HCT116 (cell line): ENCODE data around the gene RAB31. TPM values are rescaled to one million over a fixed set of nuclear protein-coding genes. Genes with fewer than 3 reads are reported as not detected.

Experiments
- ATAC-seq: fragments of 200-7000 bp; cut with Tn5 transposase; 2 replicates; pipeline ENCODE4 v1.9.1; 2020; ENCODE audit warnings: mild to moderate bottlenecking, moderate library complexity
- BruUV-seq: library from RNA; stranded (reverse); fragments of 400-500 nt; replicated peaks from 2 replicates; lab custom pipeline; 2021; lab: Mats Ljungman, UMichigan
- CTCF ChIA-PET: fragments of 300-600 bp; sonication (Branson Sonifier 250); formaldehyde crosslinking; loops from one replicate; lab custom pipeline; 2021; ENCODE audit warnings: antibody characterized with exemption; lab: Charles Lee
- POLR2A ChIA-PET: fragments of 300-600, 350-600 bp; sonication (Branson Sonifier 250); formaldehyde crosslinking; loops from one replicate; lab custom pipeline; 2021; ENCODE audit warnings: antibody characterized with exemption; lab: Charles Lee
- RAD21 ChIA-PET, 2 experiments: fragments of 300-600 bp; sonication (Branson Sonifier 250); formaldehyde crosslinking; loops; one replicate each; lab custom pipeline; 2023; ENCODE audit warnings: low total read pairs in 2 of 2; ENCODE audit not compliant: uncharacterized antibody in 2 of 2, unreplicated experiment in 2 of 2, low non-redundant PET in 1 of 2; lab: Charles Lee
- DNase-seq: peaks from one replicate; pipeline ENCODE4 v3.0.0-alpha.2; 2010; ENCODE audit warnings: low read depth, low spot score
- H2AFZ ChIP-seq: fragments of 200-600 bp; shearing (Covaris generic), sonication (generic); 2 replicates; pipeline ENCODE4 v1.6.1; 2017; ENCODE audit warnings: low read depth, mixed run types, mixed read lengths, antibody characterized with exemption, low read length; ENCODE audit not compliant: poor library complexity, severe bottlenecking
- H3K27ac ChIP-seq: 2 replicates; pipeline ENCODE4 v1.5.1; 2012; ENCODE audit warnings: low read depth, low read length
- H3K27me3 ChIP-seq: fragments of 200-600 bp; sonication (generic); 2 replicates; pipeline ENCODE4 v1.6.1; 2016; ENCODE audit warnings: mixed run types, low read length, mixed read lengths; ENCODE audit not compliant: insufficient read depth
- H3K36me3 ChIP-seq, 2 experiments: fragments of 200-500 bp in 1 of 2; fragments of 200-600 bp in 1 of 2; sonication (Bioruptor generic) in 1 of 2; sonication (generic) in 1 of 2; 2 replicates each; pipeline versions ENCODE4 v1.5.1 to v1.6.1; 2014 to 2016; ENCODE audit warnings: low read length in 2 of 2, inconsistent platforms in 1 of 2, mixed read lengths in 1 of 2, mixed run types in 1 of 2; ENCODE audit not compliant: insufficient read depth in 2 of 2, control insufficient read depth in 1 of 2
- H3K4me1 ChIP-seq, 2 experiments: fragments of 200-600 bp in 1 of 2; sonication (generic) in 1 of 2; 2 replicates each; pipeline versions ENCODE4 v1.5.1 to v1.6.1; 2012 to 2017; ENCODE audit warnings: low read length in 2 of 2, inconsistent platforms in 1 of 2, mild to moderate bottlenecking in 1 of 2, mixed read lengths in 1 of 2, mixed run types in 1 of 2, moderate library complexity in 1 of 2; ENCODE audit not compliant: insufficient read depth in 2 of 2, control insufficient read depth in 1 of 2
- H3K4me2 ChIP-seq: fragments of 200-600 bp; sonication (generic); 2 replicates; pipeline ENCODE4 v1.6.1; 2017; ENCODE audit warnings: mixed run types, low read length, mixed read lengths
- H3K4me3 ChIP-seq, 2 experiments: fragments of 200-600 bp in 1 of 2; sonication (generic) in 1 of 2; replicated peaks in 1 of 2; 2 replicates each; pipeline ENCODE4 v1.5.1; 2011 to 2016; ENCODE audit warnings: low read length in 2 of 2, control low read depth in 1 of 2, low read depth in 1 of 2, mild to moderate bottlenecking in 1 of 2, mixed read lengths in 1 of 2, mixed run types in 1 of 2
- H3K79me2 ChIP-seq: fragments of 200-600 bp; sonication (generic); 2 replicates; pipeline ENCODE4 v1.6.1; 2017; ENCODE audit warnings: mild to moderate bottlenecking, mixed run types, low read length, moderate library complexity, mixed read lengths; ENCODE audit not compliant: insufficient read depth
- H3K9ac ChIP-seq: fragments of 200-600 bp; sonication (generic); 2 replicates; pipeline ENCODE4 v1.6.1; 2016; ENCODE audit warnings: low read length, mixed read lengths
- H3K9me2 ChIP-seq: fragments of 200-600 bp; sonication (generic), shearing (Covaris generic); 2 replicates; pipeline ENCODE4 v1.6.1; 2017; ENCODE audit warnings: mixed run types, mild to moderate bottlenecking, moderate library complexity; ENCODE audit not compliant: insufficient read depth
- H3K9me3 ChIP-seq, 2 experiments: fragments of 200-500 bp in 1 of 2; fragments of 200-600 bp in 1 of 2; sonication (Bioruptor generic) in 1 of 2; sonication (generic) in 1 of 2; 2 replicates each; pipeline ENCODE4 v1.6.1; 2014 to 2017; ENCODE audit warnings: low read length in 2 of 2, mixed read lengths in 2 of 2, inconsistent platforms in 1 of 2, low read depth in 1 of 2, mild to moderate bottlenecking in 1 of 2, mixed run types in 1 of 2, moderate library complexity in 1 of 2; ENCODE audit not compliant: control insufficient read depth in 1 of 2, insufficient read depth in 1 of 2
- H4K20me1 ChIP-seq: fragments of 200-600 bp; sonication (generic), shearing (Covaris generic); 2 replicates; pipeline ENCODE4 v1.6.1; 2017; ENCODE audit warnings: mixed run types, mild to moderate bottlenecking, moderate library complexity; ENCODE audit not compliant: insufficient read depth
- ATF3 ChIP-seq: IDR thresholded peaks from 2 replicates; pipeline ENCODE4 v1.6.1; 2012
- CEBPB ChIP-seq: IDR thresholded peaks from 2 replicates; pipeline ENCODE4 v1.6.1; 2012; ENCODE audit warnings: low read depth
- EGR1 ChIP-seq: IDR thresholded peaks from 2 replicates; pipeline ENCODE4 v1.6.1; 2012; ENCODE audit warnings: low read depth
- ELF1 ChIP-seq: IDR thresholded peaks from 2 replicates; pipeline ENCODE4 v1.6.1; 2012; ENCODE audit warnings: low read depth, borderline replicate concordance
- EZH2 ChIP-seq: fragments of 200-600 bp; sonication (generic); IDR thresholded peaks from 2 replicates; pipeline ENCODE4 v1.6.1; 2017; ENCODE audit warnings: antibody characterized with exemption, mixed run types
- JUND ChIP-seq: IDR thresholded peaks from 2 replicates; pipeline ENCODE4 v1.6.1; 2012
- POLR2A ChIP-seq: IDR thresholded peaks from 2 replicates; pipeline ENCODE4 v1.7.0; 2011; ENCODE audit warnings: borderline replicate concordance; ENCODE audit not compliant: insufficient read depth, insufficient read length; ENCODE audit errors: extremely low read depth
- POLR2AphosphoS5 ChIP-seq: IDR thresholded peaks from 2 replicates; pipeline ENCODE4 v1.6.1; 2011; ENCODE audit warnings: mild to moderate bottlenecking, low read depth, low read length, moderate library complexity
- RAD21 ChIP-seq: IDR thresholded peaks from 2 replicates; pipeline ENCODE4 v1.6.1; 2012; ENCODE audit warnings: low read depth, mild to moderate bottlenecking
- SP1 ChIP-seq: IDR thresholded peaks from 2 replicates; pipeline ENCODE4 v1.6.1; 2012; ENCODE audit warnings: low read depth
- TCF7L2 ChIP-seq: IDR thresholded peaks from 2 replicates; pipeline ENCODE4 v1.7.0; 2011; ENCODE audit warnings: borderline replicate concordance, inconsistent platforms; ENCODE audit not compliant: insufficient read depth, insufficient read length; ENCODE audit errors: extremely low read depth
- YY1 ChIP-seq: IDR thresholded peaks from 2 replicates; pipeline ENCODE4 v1.6.1; 2011; ENCODE audit warnings: low read length, low read depth, moderate library complexity, mild to moderate bottlenecking; ENCODE audit not compliant: insufficient replicate concordance; ENCODE audit errors: extremely low read depth
- intact Hi-C: fragments of 100-400 bp; cut with micrococcal nuclease; formaldehyde crosslinking; loops from 2 replicates; pipeline ENCODE4 v1.10.0; 2022
- total RNA-seq: library from RNA; stranded (reverse); gene quantifications from one replicate; pipeline ENCODE4 v1.2.1, GENCODE V29; 2021; ENCODE audit not compliant: unreplicated experiment
- TF ChIP-seq, protein P1 (sequence below): IDR thresholded peaks from 2 replicates; pipeline ENCODE4 v1.6.1; 2011; ENCODE audit warnings: mild to moderate bottlenecking, low read length, moderate library complexity; ENCODE audit not compliant: insufficient replicate concordance; ENCODE audit errors: extremely low read depth
- TF ChIP-seq, protein P2 (sequence below), 3 experiments: fragments of 200-600 bp in 1 of 3; sonication (generic) in 1 of 3; IDR thresholded peaks in 2 of 3; conservative IDR thresholded peaks in 1 of 3; 2 replicates each; pipeline ENCODE4 v1.5.1; 2012 to 2017; ENCODE audit warnings: low read depth in 2 of 3, low read length in 2 of 3, antibody characterized with exemption in 1 of 3, borderline replicate concordance in 1 of 3, control low read depth in 1 of 3, mild to moderate bottlenecking in 1 of 3, mixed read lengths in 1 of 3, mixed run types in 1 of 3, moderate library complexity in 1 of 3; ENCODE audit not compliant: insufficient read depth in 1 of 3
- TF ChIP-seq, protein P3 (sequence below): IDR thresholded peaks from 2 replicates; pipeline ENCODE4 v1.6.1; 2012
- TF ChIP-seq, protein P4 (sequence below): IDR thresholded peaks from 2 replicates; pipeline ENCODE4 v1.6.1; 2012; ENCODE audit warnings: low read depth

Gene RAB31
- total RNA-seq, 1 experiment from 2014 or later = 46.9 TPM

DNA sequence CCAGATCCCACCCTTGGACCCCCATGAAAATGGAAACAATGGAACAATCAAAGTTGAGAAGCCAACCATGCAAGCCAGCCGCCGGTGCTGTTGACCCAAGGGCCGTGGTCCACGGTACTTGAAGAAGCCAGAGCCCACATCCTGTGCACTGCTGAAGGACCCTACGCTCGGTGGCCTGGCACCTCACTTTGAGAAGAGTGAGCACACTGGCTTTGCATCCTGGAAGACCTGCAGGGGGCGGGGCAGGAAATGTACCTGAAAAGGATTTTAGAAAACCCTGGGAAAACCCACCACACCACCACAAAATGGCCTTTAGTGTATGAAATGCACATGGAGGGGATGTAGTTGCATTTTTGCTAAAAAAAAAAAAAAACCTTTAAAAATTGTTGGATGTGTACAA is 151.1 kb downstream of the RAB31 start:
- BruUV-seq = no TSS peak
- Histone ChIP-seq H3K9me3 (no peaks in the 10 kb centered on the region), H4K20me1 (no peaks in the 10 kb centered on the region), H3K4me2 (no peak overlapping the region), H3K9me2 (no peaks in the 10 kb centered on the region; the same call in 1 of the 2 replicates), H3K27me3 (no peaks in the 10 kb centered on the region), H3K27ac (no peak overlapping the region), H2AFZ (no peak overlapping the region), H3K4me1 (peaks cover 6 to 16% of the 10 kb centered on the region in 2 experiments; a peak in 3 of 4 replicates), H3K4me3 (no peak overlapping the region), H3K9ac (no peak overlapping the region), H3K79me2 (no peaks in the 10 kb centered on the region), H3K36me3 (no peaks in the 10 kb centered on the region)
- TF ChIP-seq TCF7L2 (no peak), EGR1 (no peak), YY1 (no peak), ATF3 (no peak), JUND (no peak), CEBPB (no peak), SP1 (no peak), POLR2AphosphoS5 (no peak), POLR2A (no peak), EZH2 (no peak), ELF1 (no peak), RAD21 (no peak)
- TF ChIP-seq, protein P1, sequence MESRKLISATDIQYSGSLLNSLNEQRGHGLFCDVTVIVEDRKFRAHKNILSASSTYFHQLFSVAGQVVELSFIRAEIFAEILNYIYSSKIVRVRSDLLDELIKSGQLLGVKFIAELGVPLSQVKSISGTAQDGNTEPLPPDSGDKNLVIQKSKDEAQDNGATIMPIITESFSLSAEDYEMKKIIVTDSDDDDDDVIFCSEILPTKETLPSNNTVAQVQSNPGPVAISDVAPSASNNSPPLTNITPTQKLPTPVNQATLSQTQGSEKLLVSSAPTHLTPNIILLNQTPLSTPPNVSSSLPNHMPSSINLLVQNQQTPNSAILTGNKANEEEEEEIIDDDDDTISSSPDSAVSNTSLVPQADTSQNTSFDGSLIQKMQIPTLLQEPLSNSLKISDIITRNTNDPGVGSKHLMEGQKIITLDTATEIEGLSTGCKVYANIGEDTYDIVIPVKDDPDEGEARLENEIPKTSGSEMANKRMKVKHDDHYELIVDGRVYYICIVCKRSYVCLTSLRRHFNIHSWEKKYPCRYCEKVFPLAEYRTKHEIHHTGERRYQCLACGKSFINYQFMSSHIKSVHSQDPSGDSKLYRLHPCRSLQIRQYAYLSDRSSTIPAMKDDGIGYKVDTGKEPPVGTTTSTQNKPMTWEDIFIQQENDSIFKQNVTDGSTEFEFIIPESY = no peak
- TF ChIP-seq, protein P2, sequence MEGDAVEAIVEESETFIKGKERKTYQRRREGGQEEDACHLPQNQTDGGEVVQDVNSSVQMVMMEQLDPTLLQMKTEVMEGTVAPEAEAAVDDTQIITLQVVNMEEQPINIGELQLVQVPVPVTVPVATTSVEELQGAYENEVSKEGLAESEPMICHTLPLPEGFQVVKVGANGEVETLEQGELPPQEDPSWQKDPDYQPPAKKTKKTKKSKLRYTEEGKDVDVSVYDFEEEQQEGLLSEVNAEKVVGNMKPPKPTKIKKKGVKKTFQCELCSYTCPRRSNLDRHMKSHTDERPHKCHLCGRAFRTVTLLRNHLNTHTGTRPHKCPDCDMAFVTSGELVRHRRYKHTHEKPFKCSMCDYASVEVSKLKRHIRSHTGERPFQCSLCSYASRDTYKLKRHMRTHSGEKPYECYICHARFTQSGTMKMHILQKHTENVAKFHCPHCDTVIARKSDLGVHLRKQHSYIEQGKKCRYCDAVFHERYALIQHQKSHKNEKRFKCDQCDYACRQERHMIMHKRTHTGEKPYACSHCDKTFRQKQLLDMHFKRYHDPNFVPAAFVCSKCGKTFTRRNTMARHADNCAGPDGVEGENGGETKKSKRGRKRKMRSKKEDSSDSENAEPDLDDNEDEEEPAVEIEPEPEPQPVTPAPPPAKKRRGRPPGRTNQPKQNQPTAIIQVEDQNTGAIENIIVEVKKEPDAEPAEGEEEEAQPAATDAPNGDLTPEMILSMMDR (IDR thresholded peaks at IDR 0.05 in 2 of 3, conservative IDR thresholded peaks at IDR 0.05 in 1 of 3; ENCODE audit: borderline replicate concordance in 1 of 3, insufficient read depth in 1 of 3, low read depth in 2 of 3, low read length in 2 of 3) = no peak
- TF ChIP-seq, protein P3, sequence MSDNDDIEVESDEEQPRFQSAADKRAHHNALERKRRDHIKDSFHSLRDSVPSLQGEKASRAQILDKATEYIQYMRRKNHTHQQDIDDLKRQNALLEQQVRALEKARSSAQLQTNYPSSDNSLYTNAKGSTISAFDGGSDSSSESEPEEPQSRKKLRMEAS = no peak
- TF ChIP-seq, protein P4, sequence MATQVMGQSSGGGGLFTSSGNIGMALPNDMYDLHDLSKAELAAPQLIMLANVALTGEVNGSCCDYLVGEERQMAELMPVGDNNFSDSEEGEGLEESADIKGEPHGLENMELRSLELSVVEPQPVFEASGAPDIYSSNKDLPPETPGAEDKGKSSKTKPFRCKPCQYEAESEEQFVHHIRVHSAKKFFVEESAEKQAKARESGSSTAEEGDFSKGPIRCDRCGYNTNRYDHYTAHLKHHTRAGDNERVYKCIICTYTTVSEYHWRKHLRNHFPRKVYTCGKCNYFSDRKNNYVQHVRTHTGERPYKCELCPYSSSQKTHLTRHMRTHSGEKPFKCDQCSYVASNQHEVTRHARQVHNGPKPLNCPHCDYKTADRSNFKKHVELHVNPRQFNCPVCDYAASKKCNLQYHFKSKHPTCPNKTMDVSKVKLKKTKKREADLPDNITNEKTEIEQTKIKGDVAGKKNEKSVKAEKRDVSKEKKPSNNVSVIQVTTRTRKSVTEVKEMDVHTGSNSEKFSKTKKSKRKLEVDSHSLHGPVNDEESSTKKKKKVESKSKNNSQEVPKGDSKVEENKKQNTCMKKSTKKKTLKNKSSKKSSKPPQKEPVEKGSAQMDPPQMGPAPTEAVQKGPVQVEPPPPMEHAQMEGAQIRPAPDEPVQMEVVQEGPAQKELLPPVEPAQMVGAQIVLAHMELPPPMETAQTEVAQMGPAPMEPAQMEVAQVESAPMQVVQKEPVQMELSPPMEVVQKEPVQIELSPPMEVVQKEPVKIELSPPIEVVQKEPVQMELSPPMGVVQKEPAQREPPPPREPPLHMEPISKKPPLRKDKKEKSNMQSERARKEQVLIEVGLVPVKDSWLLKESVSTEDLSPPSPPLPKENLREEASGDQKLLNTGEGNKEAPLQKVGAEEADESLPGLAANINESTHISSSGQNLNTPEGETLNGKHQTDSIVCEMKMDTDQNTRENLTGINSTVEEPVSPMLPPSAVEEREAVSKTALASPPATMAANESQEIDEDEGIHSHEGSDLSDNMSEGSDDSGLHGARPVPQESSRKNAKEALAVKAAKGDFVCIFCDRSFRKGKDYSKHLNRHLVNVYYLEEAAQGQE = no peak
- POLR2A ChIA-PET = no interaction called here
- DNase-seq (no peak), ATAC-seq (no peak)
- RAD21 ChIA-PET = no interaction called here
- intact Hi-C loops = no loop called here
- CTCF ChIA-PET = no interaction called here
